K562 (cell line): Measurements from ENCODE around the gene CPSF4L. TPM values are rescaled to one million over a fixed set of nuclear protein-coding genes. Genes with fewer than 3 reads are reported as not detected.

Source experiments
- HDAC1 ChIP-seq, 2 experiments: fragments of 450-650 bp; IDR thresholded peaks; 2 replicates each; pipeline ENCODE4 v1.6.1; 2016 to 2017; ENCODE audit warnings: inconsistent platforms in 1 of 2, mild to moderate bottlenecking in 1 of 2, moderate library complexity in 1 of 2
- HDAC2 ChIP-seq: fragments of 450-650 bp; IDR thresholded peaks from 2 replicates; pipeline ENCODE4 v1.6.1; 2016; ENCODE audit warnings: mild to moderate bottlenecking
- HMGN3 ChIP-seq: IDR thresholded peaks from 2 replicates; pipeline ENCODE4 v1.6.1; 2011; ENCODE audit warnings: borderline replicate concordance, low read depth, mild to moderate bottlenecking, mixed read lengths, low read length; ENCODE audit not compliant: insufficient read length; ENCODE audit errors: extremely low read depth
- KLF1 ChIP-seq: fragments of 450-650 bp; IDR thresholded peaks from 2 replicates; pipeline ENCODE4 v1.6.1; 2016; ENCODE audit warnings: missing genetic modification characterization, missing compliant biosample characterization
- LCOR ChIP-seq: sonication (generic); formaldehyde crosslinking; IDR thresholded peaks from 2 replicates; pipeline ENCODE4 v1.8.0; 2022; ENCODE audit warnings: mild to moderate bottlenecking, missing genetic modification reagents
- MAZ ChIP-seq, 2 experiments: fragments of 450-650 bp in 1 of 2; sonication (generic) in 1 of 2; formaldehyde crosslinking; IDR thresholded peaks in 1 of 2; conservative IDR thresholded peaks in 1 of 2; 2 replicates each; pipeline versions ENCODE4 v1.4.0 to v1.5.0; 2020; ENCODE audit warnings: mild to moderate bottlenecking in 1 of 2, missing genetic modification reagents in 1 of 2
- MLLT1 ChIP-seq, 2 experiments: fragments of 450-650 bp; IDR thresholded peaks; 2 replicates each; pipeline ENCODE4 v1.6.1; 2016
- PTTG1 ChIP-seq: fragments of 450-650 bp; IDR thresholded peaks from 2 replicates; pipeline ENCODE4 v1.6.1; 2016; ENCODE audit warnings: low read depth, mild to moderate bottlenecking, missing genetic modification characterization, missing compliant biosample characterization
- RBFOX2 ChIP-seq: fragments of 200-400 bp; formaldehyde crosslinking; IDR thresholded peaks from 2 replicates; pipeline ENCODE4 v1.6.1; 2017; ENCODE audit warnings: low read depth, mild to moderate bottlenecking, low read length, moderate library complexity
- TAF1 ChIP-seq: IDR thresholded peaks from 2 replicates; pipeline ENCODE4 v1.6.1; 2011; ENCODE audit warnings: mild to moderate bottlenecking, low read length, moderate library complexity; ENCODE audit not compliant: insufficient read depth, control insufficient read depth, severe bottlenecking; ENCODE audit errors: extremely low read depth
- TBP ChIP-seq: optimal IDR thresholded peaks from 2 replicates; pipeline ENCODE3; 2011; ENCODE audit warnings: low read depth, low read length, improper control_type of control experiment
- TCF3 ChIP-seq: sonication (generic); formaldehyde crosslinking; IDR thresholded peaks from 2 replicates; pipeline ENCODE4 v1.4.0; 2020; ENCODE audit warnings: mild to moderate bottlenecking, missing genetic modification reagents
- XRCC5 ChIP-seq: fragments of 200-400 bp; formaldehyde crosslinking; IDR thresholded peaks from 2 replicates; pipeline ENCODE4 v1.6.1; 2017; ENCODE audit warnings: low read depth, mild to moderate bottlenecking, low read length
- ZEB2 ChIP-seq: fragments of 450-650 bp; IDR thresholded peaks from 2 replicates; pipeline ENCODE4 v1.6.1; 2016
- ZKSCAN1 ChIP-seq: fragments of 150-350 bp; IDR thresholded peaks from 2 replicates; pipeline ENCODE4 v1.6.1; 2016; ENCODE audit warnings: low read depth, low read length
- ZNF436 ChIP-seq: fragments of 250-450, 450-650 bp; sonication (Bioruptor Pico); formaldehyde crosslinking; IDR thresholded peaks from 2 replicates; pipeline ENCODE4 v1.7.0; 2020; ENCODE audit warnings: mild to moderate bottlenecking
- ZNF584 ChIP-seq: fragments of 200-800 bp; sonication (Bioruptor generic); IDR thresholded peaks from 2 replicates; pipeline ENCODE4 v1.6.1; 2016; ENCODE audit warnings: low read depth, mild to moderate bottlenecking, missing genetic modification characterization, missing compliant biosample characterization
- polyA plus RNA-seq, 8 experiments: library from polyadenylated mRNA; depleted of rRNA in 4 of 8; stranded (reverse) in 5 of 8; unstranded in 3 of 8; fragments of >200 nt; fragmentation: Nextera tagmentation in 2 of 8; fragmentation: Illumina TruSeq in 1 of 8; extraction: Ambion mirVana in 2 of 8; extraction: Trizol in 1 of 8; gene quantifications; 2 replicates each; pipeline versions ENCODE4 v1.2.1 to v1.2.3, GENCODE V29; 2011 to 2014; ENCODE audit warnings: inconsistent platforms in 1 of 8, missing spikeins in 1 of 8
- total RNA-seq, 7 experiments: library from RNA; depleted of rRNA in 6 of 7; stranded (reverse); fragments of >200 nt in 6 of 7; fragmentation: Illumina TruSeq in 2 of 7; extraction: Trizol in 2 of 7; gene quantifications; 2 replicates each; pipeline versions ENCODE4 v1.2.1 to v1.2.3, GENCODE V29; 2011 to 2021; ENCODE audit warnings: low replicate concordance in 1 of 7
- TF ChIP-seq, protein P1 (sequence below): fragments of 450-650 bp; IDR thresholded peaks from 2 replicates; pipeline ENCODE4 v1.6.1; 2014; ENCODE audit warnings: low read depth, mild to moderate bottlenecking, moderate library complexity, borderline replicate concordance
- TF ChIP-seq, protein P2 (sequence below): fragments of 250-450 bp; sonication (Bioruptor Pico); IDR thresholded peaks from 2 replicates; pipeline ENCODE4 v1.4.0; 2020; ENCODE audit warnings: borderline replicate concordance
- TF ChIP-seq, protein P3 (sequence below), 3 experiments: fragments of 200-800 bp in 1 of 3; sonication (Bioruptor generic) in 1 of 3; sonication (generic) in 1 of 3; formaldehyde crosslinking in 1 of 3; IDR thresholded peaks; 2 replicates each; pipeline versions ENCODE4 v1.6.1 to v1.8.0; 2016 to 2022; ENCODE audit warnings: mild to moderate bottlenecking in 2 of 3, missing compliant biosample characterization in 2 of 3, missing genetic modification characterization in 2 of 3, missing genetic modification reagents in 1 of 3

Gene CPSF4L
- total and polyA plus RNA-seq, 9 of the 15 experiments (the other 6 are each of a cell fraction or from before 2014, with no cell fraction given), result not detected

DNA sequence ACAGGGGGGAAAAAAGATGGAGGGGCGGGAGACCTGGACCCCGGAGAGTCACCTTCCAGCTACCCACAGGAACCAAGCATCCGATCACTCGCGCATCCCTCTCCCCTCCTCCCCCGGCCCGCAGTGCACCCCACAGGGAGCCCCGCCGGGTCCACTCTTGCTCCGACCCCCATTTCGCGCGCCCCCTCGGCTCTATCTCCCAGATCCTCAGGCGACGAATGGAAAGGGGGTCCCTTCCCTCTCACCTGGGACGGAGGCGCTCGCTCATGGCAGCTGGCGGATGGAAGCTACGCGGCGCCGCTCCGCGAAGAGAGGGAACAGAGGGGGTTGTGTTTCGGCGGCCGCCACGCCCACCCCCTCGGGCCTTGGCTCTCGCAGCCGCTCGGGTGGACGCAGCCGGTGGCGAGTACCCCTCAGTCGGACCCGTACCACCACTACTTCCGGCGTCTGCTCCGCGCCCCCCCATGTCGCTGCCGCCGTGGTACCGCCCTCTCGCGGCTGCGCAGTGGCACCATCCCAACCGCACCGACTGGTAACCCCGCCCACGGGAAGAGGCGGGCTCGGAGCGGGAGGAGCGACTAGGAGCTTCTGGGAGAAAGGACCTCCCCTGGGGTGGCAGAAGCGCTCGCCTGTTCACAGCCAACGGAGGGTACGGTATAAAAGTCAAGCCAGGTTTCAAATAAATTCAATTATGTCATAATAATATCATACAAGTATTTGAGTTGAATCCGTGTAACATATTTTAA, 29.7 kb downstream of the CPSF4L start (continued):
- TF ChIP-seq, protein P1, sequence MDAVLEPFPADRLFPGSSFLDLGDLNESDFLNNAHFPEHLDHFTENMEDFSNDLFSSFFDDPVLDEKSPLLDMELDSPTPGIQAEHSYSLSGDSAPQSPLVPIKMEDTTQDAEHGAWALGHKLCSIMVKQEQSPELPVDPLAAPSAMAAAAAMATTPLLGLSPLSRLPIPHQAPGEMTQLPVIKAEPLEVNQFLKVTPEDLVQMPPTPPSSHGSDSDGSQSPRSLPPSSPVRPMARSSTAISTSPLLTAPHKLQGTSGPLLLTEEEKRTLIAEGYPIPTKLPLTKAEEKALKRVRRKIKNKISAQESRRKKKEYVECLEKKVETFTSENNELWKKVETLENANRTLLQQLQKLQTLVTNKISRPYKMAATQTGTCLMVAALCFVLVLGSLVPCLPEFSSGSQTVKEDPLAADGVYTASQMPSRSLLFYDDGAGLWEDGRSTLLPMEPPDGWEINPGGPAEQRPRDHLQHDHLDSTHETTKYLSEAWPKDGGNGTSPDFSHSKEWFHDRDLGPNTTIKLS, result peak; percentile 28; the same call in 1 of the 2 replicates
- TF ChIP-seq ZKSCAN1 (peak; percentile 21; the same call in 1 of the 2 replicates), ZNF584 (no peak), ZNF436 (CRISPR knock-in tag) (no peak), MAZ (CRISPR knock-in tag; conservative IDR thresholded peaks at IDR 0.05 in 1 of 2, IDR thresholded peaks at IDR 0.05 in 1 of 2) (peak; percentile 62 to 83), PTTG1 (tag) (no peak), KLF1 (0 out of 2 replicates have a peak, but pooled peaks have one; percentile 29), HMGN3 (peak; percentile 69), TBP (peak; percentile 70), MLLT1 (IDR thresholded peaks at IDR 0.05) (no peak), LCOR (CRISPR knock-in tag) (0 out of 2 replicates have a peak, but pooled peaks have one; percentile 25), TAF1 (peak; percentile 20), HDAC2 (no peak; the same call in 1 of the 2 replicates), HDAC1 (IDR thresholded peaks at IDR 0.05) (peak in 1 of 2 experiments; percentile 73; a peak in 2 of 4 replicates), TCF3 (CRISPR knock-in tag) (0 out of 2 replicates have a peak, but pooled peaks have one; percentile 15), ZEB2 (0 out of 2 replicates have a peak, but pooled peaks have one; percentile 18), RBFOX2 (peak; percentile 88), XRCC5 (peak; percentile 20; the same call in 1 of the 2 replicates)
- TF ChIP-seq, protein P2, sequence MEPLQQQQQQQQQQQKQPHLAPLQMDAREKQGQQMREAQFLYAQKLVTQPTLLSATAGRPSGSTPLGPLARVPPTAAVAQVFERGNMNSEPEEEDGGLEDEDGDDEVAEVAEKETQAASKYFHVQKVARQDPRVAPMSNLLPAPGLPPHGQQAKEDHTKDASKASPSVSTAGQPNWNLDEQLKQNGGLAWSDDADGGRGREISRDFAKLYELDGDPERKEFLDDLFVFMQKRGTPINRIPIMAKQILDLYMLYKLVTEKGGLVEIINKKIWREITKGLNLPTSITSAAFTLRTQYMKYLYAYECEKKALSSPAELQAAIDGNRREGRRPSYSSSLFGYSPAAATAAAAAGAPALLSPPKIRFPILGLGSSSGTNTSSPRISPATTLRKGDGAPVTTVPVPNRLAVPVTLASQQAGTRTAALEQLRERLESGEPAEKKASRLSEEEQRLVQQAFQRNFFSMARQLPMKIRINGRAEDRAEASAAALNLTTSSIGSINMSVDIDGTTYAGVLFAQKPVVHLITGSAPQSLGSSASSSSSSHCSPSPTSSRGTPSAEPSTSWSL (CRISPR knock-in tag), result no peak
- TF ChIP-seq, protein P3, sequence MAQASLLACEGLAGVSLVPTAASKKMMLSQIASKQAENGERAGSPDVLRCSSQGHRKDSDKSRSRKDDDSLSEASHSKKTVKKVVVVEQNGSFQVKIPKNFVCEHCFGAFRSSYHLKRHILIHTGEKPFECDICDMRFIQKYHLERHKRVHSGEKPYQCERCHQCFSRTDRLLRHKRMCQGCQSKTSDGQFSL (CRISPR knock-in tag; IDR thresholded peaks at IDR 0.05), result peak; percentile 98
- TF ChIP-seq, protein P3 (tag; IDR thresholded peaks at IDR 0.05), result peak in 1 of 2 experiments; percentile 91; a peak in 2 of 4 replicates
